ENCODE results near the gene SCG3. TPM values are rescaled to one million over a fixed set of nuclear protein-coding genes. Genes with fewer than 3 reads are reported as not detected.
A peak's percentile ranks its signal among the peaks of the same experiment; 100 is the strongest.

SCG3 gene
- total RNA-seq, 2 donors from 2014 or later, result 0.72 to 2.0 TPM

DNA sequence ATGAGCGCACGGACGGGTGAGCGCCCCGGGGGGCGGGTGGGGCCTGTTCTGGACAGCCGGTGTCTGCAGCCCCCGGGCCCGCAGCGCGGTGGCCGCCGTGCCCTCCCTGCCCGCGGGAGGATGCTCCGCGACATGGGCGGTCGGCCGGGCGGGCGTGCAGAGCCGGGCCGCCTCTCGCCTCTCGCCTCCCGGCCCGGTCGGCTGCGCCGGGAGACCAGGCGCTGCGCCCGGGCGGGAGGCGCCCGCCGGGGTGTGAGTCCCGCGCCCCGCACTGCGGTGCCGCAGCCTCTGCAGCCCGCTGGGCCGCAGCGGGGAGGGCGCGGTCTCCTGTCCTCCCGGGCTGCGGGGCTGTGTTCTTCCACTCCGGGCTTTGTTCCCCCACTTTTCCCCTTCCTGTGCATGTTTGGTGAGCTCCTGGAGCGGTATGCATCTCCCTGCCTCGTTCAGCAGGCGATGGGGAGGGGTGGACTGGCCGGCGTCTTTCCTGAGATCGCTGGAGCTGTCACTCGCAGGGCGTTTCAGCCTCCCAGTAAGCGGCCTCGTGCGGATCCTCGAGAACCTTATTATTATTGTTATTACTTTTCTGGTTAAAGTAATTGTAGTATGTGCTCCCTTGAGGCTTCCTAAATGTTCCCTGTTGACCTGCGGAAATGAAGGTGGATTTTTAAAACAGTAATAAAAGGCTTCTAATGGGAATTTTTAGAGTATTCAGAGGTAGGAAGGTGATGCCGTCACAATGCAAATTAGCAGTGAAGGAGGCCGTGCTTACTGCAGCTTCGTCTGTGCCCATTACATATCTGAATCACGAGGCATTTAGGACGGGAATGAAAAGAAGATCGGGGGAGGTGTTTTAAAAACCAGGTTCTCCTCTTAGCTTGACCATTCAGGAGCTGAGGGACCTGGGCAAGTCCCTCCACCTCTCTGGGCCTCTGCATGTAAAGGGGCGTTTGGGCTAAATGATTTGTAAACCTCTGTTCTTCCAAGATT, 70.7 kb downstream of the SCG3 start:
- no peaks in the 10 kb centered on the region for H3K9me3 ChIP-seq
- no peaks in the 10 kb centered on the region for H3K36me3 ChIP-seq
- intact Hi-C loops (cut with DNase I), result no loop called here
- H3K27ac ChIP-seq, result no peak overlapping the region
- peak; percentile 45 for DNase-seq
- peak overlapping the region; percentile 41 to 53 for H3K9ac ChIP-seq (ENCODE audit: low read depth in 2 of 2, low read length in 2 of 2)
- no peaks in the 10 kb centered on the region for H3K4me1 ChIP-seq
- peak overlapping the region; percentile 61 for H3K4me3 ChIP-seq
- no peaks in the 10 kb centered on the region for H3K27me3 ChIP-seq
- TF ChIP-seq, protein P1, sequence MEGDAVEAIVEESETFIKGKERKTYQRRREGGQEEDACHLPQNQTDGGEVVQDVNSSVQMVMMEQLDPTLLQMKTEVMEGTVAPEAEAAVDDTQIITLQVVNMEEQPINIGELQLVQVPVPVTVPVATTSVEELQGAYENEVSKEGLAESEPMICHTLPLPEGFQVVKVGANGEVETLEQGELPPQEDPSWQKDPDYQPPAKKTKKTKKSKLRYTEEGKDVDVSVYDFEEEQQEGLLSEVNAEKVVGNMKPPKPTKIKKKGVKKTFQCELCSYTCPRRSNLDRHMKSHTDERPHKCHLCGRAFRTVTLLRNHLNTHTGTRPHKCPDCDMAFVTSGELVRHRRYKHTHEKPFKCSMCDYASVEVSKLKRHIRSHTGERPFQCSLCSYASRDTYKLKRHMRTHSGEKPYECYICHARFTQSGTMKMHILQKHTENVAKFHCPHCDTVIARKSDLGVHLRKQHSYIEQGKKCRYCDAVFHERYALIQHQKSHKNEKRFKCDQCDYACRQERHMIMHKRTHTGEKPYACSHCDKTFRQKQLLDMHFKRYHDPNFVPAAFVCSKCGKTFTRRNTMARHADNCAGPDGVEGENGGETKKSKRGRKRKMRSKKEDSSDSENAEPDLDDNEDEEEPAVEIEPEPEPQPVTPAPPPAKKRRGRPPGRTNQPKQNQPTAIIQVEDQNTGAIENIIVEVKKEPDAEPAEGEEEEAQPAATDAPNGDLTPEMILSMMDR (IDR thresholded peaks at IDR 0.05), result no peak

DNA sequence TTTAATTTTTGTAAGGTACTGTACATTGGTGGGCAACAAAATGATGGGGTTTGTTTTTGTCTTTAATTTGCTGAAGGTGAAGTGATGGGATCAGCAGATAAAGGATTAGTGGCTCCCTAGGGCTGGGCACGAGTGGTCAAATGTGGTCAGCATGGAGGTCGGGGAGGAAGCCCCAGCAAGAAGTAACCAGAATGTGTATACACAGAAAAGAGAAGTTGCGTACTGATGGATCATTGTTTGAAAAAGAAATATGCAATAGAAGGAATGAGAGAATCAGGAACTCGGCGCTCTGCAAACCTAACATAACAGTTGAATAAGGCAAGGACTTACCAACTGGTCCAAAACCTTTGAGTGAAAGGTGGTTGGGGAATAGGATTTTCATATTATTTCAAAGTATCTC, 71.6 kb downstream of the SCG3 start:
- DNase-seq, result no peak
- Histone ChIP-seq H3K4me3 (no peak overlapping the region), H3K4me1 (no peaks in the 10 kb centered on the region), H3K27ac (no peak overlapping the region), H3K9ac (ENCODE audit: low read depth in 2 of 2, low read length in 2 of 2) (no peak overlapping the region), H3K9me3 (no peaks in the 10 kb centered on the region), H3K36me3 (no peaks in the 10 kb centered on the region), H3K27me3 (no peaks in the 10 kb centered on the region)
- intact Hi-C loops (cut with DNase I), result no loop called here
- TF ChIP-seq, protein P1 (IDR thresholded peaks at IDR 0.05), result no peak

DNA sequence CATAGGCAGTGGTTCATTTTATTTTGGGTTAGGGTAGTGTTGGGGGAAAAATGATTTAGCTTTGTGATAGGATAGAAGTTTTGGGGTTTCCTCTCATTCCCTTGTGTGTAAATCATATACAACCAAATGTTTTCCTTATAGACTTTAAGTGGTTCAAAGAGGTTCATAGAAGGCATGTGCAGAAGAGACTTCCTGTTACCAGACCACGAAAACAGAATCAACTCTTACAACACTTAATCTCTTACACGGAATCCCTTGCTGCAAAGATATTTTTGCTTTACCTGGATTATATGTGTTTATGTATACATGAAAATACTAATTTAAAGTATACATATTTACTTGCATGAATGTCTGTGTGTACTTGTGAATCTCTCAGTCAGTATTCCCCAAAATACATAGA, 73.0 kb downstream of the SCG3 start:
- H3K4me1 ChIP-seq, result no peaks in the 10 kb centered on the region
- no peaks in the 10 kb centered on the region for H3K27me3 ChIP-seq
- H3K4me3 ChIP-seq, result no peak overlapping the region
- H3K9me3 ChIP-seq, result no peaks in the 10 kb centered on the region
- TF ChIP-seq, protein P1 (IDR thresholded peaks at IDR 0.05), result no peak
- no peak overlapping the region for H3K9ac ChIP-seq (ENCODE audit: low read depth in 2 of 2, low read length in 2 of 2)
- no peaks in the 10 kb centered on the region for H3K36me3 ChIP-seq
- no peak for DNase-seq
- intact Hi-C loops (cut with DNase I), result no loop called here
- H3K27ac ChIP-seq, result no peak overlapping the region

DNA sequence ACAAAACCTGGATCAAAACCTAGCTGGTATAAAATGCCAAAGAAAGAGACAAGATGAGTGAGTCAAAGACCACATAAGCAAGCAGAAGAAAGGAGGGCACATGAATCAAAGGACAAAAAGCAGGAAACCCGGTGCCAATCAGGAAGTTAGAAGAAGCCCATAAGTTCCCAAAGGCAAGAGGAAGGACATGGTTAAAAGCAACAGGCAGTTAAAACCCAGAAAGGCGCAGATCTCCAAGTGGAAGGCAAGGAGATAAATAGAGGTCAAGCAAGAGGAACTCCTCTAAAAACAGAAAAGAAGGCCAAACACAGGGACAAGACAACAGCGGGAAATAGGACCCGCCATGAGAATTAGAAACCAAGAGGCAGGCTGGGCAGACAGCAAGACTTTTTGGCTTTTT, 74.5 kb downstream of the SCG3 start:
- no peaks in the 10 kb centered on the region for H3K9me3 ChIP-seq
- no peaks in the 10 kb centered on the region for H3K36me3 ChIP-seq
- TF ChIP-seq, protein P1 (IDR thresholded peaks at IDR 0.05), result no peak
- H3K27me3 ChIP-seq, result no peaks in the 10 kb centered on the region
- DNase-seq, result no peak
- no peak overlapping the region for H3K27ac ChIP-seq
- intact Hi-C loops (cut with DNase I), result no loop called here
- H3K9ac ChIP-seq (ENCODE audit: low read depth in 2 of 2, low read length in 2 of 2), result no peak overlapping the region
- H3K4me1 ChIP-seq, result no peaks in the 10 kb centered on the region
- H3K4me3 ChIP-seq, result no peak overlapping the region

DNA sequence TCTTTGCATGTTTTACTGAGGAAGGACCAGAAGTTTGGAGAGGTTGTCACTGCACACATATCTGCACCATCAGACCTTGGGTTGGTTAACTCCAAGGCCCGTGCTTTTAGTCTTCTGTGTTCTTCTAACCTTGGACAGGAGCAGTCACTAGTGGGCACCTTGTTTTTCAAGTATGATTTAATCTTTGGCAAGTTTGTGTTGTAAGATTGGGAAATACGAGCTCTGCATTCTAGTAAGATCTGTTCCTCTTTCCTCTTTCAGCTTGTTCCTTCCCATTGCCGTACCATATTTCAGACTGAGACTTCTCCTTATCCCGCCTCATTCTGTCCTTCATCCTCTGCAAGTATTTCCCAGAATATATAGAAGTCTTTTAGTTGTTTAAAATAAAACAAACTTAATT, 75.2 kb downstream of the SCG3 start:
- DNase-seq, result no peak
- intact Hi-C loops (cut with DNase I), result no loop called here
- Histone ChIP-seq H3K4me1 (no peaks in the 10 kb centered on the region), H3K4me3 (no peak overlapping the region), H3K27me3 (no peaks in the 10 kb centered on the region), H3K9ac (ENCODE audit: low read depth in 2 of 2, low read length in 2 of 2) (no peak overlapping the region), H3K27ac (no peak overlapping the region), H3K36me3 (no peaks in the 10 kb centered on the region), H3K9me3 (no peaks in the 10 kb centered on the region)
- TF ChIP-seq, protein P1 (IDR thresholded peaks at IDR 0.05), result no peak

All from colonic mucosa (tissue), 4 donors.